Activated CD4-positive, CD25-positive, alpha-beta regulatory T cell treated with anti-CD3 and anti-CD28 coated beads, Interleukin-2, amount 50 U/mL, for 72 hours (primary cell): ENCODE results near the gene GRM4.
"Not testable (repeated sequence)": the region's sequence is repeated elsewhere in the genome, so short reads cannot be mapped to it uniquely, and the experiment has no call there.

ENCODE experiments used
- DNase-seq: peaks from one replicate; pipeline ENCODE4 v3.0.0; 2021

The GRM4 gene

DNA sequence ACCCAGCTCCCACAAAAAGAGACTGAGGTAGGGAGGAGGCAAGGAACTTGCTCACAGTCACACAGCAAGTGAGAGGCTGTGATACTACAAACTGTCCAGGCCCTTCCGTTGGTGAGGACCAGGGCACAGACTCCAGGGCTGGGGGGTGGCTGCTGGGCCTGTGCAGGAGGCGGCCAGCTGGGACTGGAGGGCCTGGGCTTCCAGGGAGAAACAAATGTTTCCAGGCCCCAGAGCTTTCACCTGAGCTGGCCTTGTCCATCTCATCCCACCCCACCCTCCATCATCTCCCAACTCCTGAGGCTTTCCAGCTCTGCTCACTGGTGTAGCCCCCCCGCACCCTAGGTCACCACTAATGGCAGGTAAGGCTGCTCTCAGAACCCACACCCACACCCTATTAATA, 86.0 kb downstream of the GRM4 start:
- no peak for DNase-seq

DNA sequence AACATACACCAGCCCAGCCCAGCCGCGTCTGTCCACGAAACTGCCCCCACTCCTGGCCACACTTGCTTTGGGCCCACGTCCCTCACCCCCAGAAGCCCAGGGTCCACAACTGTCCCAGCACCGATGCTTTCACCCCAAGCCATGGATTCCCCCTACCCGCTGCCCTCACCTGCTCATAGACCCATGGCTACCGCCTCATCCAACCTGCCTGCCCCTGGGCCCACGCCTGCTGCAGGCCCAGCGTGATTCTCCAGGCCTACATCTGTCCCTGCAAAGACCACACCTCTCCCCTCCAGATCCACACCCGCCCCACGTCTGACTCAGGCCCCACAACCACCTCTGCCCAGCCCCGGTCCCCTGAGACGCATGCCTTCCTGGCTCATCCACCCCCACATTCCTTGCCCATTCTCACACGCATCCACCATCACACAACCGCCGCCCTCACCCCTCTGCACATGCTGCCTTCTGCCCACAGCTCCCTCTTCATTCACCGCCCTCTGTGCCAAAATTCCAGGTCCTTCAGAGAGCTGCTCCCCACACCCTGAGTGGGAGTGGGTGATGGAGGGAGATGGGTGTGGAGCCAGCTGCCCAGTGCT, 86.7 kb downstream of the GRM4 start:
- DNase-seq: no peak

DNA sequence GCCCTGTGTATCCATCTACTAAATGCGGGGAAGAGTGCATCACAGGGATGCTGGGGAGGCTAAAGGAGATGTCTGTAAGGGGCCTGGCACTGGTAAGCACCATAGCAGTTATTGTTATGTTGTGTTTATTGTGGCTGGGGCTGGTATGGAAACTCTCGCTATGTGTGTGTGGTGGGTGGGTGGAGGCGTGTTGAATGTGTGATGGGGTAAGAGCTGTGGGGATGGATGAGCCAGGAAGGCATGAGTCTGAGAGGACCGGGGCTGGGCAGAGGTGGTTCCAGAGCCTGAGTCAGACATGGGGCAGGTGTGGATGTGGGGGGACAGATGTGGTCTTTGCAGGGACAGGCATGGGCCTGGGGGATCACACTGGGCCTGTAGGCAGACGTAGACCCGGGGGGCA, 88.1 kb downstream of the GRM4 start:
- DNase-seq: no peak

DNA sequence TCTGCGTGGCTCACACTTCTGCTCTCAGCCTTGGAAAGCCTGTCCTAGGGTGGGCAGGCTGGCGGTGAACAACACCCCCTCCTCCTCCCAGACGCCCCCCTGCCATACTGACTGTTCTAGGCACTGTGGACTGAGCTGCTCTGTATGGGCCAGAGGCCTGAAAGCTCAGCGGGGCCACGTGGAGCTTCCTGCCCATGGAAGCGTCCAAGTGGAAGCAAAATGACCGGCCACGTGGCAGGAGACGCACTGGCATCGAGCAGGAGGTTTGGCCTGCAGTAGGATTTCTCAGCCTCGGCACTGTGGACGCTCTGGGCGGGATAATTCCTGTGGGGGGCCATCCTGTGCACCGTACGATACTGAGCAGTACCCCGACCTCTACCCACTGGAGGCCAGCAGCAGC, 88.7 kb downstream of the GRM4 start:
- no peak for DNase-seq

DNA sequence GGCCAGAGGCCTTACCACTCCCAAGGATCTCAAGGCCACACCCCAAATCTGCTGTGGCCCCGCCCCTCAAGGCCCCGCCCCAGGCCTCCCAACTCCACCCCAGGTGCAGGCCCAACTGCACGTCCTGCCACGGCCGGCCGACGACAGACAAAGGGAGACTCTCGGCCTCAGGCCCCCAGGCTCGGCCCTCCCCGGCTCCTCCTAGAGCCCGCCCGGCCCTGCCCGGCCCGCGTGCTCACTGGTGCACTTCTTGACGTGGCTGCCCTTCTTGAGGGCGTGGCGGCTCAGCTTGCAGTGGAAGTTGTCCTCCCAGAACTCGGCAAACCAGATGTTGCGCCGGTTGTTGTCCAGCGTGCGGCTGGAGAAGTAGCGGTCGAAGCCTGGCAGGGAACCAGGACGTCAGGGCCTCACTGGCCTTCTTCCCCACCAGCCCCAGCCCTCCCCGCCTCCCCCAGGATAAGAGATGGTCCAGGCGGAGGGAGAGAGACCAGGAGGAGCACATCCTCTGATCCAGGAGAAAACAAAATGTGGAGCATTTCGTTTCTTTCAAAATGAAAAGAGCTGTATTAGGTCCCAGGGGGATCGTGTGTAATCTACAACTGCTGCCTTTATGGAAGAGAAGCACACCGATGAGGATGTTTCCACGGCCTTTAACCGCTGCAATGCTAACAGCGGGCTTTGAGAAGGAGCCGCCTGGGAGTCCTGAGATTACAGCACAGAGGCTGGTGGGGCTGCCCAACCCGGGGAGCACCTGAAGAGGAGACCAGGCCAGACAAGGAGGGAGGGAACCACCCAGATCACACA, 89.4 kb downstream of the GRM4 start:
- no peak for DNase-seq

DNA sequence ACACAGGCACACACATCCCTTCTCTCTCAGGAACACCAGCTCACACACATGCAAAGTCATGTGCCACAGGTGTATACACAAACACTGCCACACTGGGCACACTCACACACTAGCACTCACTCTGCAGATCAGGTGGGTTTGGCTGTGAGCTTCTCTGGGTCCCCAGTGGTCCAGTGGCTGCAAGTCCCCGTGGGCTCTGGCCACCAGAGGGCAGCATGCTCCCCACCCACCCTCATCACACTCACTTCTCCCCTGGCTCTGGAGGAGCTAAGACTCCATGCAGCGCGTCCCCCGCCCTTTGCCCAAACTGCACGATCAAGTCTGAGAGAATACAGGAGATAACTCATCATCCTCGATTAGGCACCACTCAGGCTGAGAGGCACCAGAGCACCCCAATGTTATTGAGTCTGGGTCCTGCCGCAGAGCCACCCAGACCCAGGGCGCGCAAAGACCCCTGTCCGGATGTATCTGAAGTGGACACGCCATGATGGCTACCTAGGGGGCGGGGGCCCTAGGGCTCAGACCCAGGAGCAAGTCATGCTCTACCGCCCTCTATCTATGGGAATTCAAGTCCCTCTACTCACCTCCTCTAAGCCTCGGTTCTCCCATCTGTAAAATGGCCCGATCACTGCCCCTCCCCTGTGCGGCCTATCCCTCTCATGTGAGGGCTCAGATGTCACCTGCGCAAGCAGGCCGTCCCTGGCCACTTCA, 90.5 kb downstream of the GRM4 start:
- peak; percentile 67 for DNase-seq

DNA sequence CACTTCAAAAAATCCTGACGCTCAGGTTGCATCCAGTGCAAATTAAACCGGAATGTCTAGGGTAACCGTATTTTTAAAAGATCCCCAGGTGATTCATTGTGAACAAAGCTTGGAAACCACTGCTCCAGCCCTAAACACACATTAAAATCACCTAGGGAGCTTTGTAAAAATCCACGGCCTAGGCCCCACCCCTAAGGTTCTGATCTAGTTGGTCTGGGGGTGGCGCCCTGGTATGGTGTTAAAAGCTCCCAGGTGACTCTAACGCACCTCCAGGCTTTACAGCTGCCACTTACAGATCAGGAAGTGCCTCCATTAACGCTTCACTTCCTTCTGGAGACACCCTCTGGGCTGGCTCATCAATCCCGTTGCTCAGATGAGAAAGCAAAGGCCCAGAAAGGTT, 92.2 kb downstream of the GRM4 start:
- DNase-seq: no peak

DNA sequence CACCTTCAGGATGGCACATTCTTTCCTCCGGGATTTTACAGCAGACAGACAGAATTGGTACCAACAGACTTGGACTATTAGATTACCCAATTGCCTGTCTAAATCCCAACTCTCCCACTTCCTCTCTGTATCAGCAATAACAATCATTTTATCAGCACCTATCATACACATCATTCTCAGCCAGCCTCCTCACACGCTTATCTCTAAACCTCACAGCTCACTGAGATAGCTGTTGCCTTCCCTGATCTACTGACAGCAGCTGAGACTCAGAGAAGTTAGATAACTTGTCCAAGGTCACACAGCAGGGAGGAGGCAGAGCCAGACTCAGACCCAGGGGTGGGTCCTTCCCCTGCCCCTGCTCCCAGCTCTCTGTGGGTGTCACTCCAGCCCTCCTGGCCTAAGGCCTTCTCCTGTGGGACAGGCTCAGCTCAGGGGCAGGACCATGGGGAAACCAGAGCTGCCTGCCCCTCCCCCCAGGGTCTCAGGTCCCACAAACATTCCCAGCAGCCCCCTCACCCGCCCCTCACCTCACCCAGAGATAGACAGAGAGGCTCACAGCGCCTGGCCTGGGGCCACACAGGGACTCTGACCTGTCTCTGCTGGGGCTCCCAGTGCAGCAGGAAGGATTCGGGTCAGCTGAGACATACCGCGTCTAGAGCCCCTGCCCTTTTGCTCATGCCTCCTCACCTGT, 92.8 kb downstream of the GRM4 start:
- DNase-seq: no peak

DNA sequence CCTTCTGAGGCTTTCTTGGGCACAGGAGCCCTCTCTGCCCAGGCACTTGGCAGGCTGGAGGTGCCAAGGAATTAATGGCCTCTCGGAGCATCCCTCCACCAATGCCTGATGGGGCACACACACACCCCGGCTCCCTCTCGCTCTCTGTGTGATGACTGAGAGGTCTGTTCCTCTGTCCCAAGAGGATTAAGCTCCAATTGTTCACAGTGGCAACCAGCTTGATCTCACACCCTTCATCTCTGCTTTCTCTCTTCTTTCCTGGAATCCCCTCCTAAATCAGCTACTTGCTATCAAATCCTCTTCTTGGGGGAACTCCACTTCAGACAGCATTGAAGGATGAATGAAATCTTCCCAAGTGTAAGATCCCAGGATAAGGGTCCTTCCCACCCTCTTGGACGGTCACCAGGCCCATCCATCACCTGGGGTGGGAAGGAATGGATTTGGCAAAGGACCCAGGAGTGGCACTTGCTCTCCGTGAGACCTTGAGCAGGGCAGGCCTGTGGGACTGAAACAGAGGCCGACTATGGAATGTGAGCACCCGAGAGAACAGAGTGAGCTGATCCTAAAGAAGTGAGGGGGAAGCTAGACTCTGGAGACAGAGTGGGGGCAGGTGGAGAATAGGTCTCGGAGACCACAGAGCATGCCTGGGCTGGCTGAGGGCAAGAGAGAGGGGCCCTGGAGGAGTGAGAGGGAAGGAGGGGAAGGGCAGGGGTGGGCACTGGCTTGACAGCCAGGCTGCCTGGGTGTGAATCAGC, 93.6 kb downstream of the GRM4 start:
- DNase-seq: no peak

DNA sequence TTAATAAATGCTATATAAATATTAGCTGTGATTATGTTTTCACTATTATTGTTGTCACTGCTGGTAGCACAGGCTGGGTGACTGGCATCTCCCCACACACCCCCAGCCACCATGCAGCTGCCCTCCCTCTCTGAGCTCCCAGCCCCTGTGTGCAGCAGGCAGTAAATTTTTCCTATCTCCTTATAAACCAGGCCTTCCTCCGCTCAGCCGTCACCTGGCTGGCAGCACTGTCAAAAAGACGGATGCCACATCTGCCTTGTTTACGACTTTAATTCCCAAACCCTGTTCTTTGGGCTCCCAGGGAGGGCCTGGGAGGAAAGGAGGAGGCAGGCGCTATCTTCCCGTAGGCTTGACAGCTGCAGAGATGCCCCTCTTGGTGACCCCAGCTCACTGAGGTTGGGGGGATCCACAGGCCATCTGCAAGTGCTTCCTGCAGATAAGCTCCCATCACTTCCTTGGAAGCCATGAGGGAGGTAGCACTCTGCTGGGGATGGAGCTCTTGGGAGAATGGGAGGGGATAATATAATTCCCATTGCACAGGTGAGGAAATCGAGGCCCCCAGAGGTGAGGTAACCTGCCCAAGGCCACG, 94.5 kb downstream of the GRM4 start:
- DNase-seq: no peak

DNA sequence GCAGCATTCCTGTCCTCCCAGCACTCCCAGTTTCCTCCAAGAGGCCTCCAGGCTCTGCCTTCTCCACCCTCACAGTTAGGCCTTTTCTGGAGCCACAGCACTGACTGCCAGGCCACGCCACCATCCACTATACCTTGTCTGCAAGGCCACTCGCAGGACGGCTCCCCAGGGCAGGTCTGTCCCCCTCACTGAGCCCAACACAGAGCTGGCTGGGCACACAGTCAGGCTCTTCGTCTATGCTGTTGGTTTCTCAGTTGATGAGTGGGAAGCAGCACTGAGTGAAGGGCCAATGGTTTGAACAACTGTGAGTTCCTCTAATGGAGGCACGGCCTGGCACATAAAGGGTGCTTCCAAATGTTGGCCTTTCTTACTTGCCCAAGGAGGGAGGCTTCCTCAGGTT, 95.2 kb downstream of the GRM4 start:
- no peak for DNase-seq

DNA sequence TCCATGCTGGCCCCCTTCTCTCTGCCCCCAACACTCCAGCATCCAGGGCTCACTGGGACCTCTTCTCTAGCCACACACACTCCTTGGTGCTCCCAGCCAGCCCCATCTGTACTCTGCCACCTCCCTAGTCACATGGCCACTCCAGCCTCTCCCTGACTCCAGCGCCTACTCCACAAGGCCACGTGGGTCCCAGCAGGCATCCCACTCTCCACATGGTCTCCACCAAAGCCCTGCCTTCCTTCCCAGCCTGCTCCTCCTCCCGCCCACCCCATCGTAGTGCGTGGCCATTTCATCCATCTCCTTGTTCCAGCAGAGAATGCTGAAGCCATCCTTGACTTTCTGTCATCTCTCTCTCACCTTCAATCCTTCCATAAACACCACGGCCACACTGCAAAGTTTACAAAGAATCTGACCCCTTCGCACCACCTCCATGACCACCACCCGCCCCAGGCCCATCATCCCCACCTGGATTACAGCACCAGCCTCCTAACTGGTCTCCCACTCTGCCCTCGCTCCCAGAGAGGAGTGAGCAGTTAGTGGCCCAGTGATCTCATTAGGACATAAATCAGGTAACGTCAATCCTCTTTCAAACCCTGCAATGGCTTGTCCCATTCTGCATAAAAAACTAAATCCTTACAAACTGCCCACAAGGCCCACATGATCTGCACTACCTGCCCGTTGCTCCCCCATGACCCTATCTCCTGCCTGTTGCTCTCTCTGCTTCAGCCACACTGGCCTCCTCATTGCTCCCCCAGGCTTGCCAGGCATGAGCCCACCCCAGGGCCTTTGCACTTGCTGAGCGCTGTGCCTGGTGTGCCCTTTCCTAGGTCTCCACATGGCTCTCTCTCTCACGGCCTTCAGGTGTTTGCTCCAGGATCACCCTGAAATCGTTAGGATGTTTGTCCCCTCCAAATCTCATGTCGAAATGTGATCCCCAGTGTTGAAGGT, 96.2 kb downstream of the GRM4 start:
- no peak for DNase-seq

DNA sequence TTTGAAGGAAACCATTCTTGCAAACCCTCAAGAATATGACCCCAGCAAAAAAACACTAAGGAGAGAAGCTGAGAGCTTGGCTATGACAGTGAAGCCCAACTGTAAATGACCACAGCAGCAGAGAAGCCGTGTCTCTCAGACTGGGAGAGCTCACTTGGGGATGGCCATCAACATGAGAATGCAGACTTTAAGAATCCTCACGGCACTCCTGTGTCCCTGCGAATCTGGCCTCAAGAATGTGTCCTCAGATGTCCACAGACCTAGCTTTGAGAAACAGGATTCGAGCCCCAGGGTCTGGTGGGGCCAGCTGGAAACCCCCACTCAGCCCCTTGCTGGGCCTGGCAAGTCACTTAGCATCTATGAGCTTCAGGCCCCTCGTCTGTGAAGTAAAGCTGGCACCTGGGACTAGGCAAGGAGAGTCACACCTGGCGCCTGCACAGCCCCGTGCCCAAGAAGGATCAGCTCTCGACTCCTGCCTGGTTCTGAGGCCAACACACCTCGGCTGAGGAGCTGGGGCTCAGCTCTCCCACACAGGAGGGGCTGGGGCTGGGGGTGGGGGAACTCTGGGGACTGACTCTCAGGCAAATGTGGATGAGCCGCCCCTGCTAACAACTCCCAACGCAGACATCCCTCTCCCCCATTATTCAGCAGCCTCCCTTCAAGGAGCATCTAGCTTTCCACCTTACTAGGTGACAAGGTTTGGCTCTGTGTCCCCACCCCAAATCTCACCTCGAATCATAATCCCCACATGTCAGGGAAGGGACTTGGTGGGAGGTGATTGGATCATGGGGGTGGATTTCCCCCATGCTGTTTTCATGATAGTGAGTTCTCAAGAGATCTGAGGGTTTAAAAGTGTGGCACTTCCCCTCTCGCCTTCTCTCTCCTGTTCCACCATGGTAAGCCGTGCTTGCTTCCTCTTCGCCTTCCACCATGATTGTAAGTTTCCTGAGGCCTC, 97.7 kb downstream of the GRM4 start:
- DNase-seq: no peak

DNA sequence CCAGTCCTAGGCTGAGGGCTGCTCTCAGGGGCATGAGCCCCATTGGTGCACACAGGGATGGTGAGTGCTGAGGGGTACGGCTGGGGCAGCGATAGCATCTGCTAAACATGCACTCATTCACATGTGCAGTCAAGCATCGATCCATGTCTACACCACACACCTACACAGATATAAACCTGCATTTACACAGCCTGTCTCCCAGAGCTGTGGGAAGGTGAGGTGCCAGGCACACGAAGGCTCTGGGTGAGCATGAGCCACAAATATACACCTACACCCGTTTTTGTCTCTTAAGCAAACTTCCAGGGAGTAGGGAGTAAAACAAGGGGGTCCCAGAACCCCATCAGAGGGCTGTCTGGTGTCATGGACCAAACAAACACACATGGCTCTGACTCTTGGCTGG, 99.3 kb downstream of the GRM4 start:
- DNase-seq: no peak

DNA sequence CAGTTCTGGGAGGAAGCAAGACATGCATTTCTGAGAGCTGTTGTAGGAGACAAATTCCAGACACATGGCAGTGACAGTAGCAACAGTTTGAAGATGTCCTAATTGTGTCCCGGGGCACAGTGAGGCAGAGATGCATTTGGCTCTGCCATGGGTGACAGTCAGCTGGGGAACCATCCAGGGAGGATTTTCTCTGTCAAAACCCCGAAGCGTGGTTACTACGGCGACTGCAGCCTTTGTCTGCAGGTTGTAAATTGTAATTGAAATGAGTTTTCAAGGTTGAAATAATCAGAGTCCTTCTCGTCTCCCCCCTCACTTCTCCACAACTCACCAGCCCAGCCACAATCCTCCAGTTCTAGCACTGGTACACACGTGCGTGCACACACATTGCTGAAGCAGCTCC, 100.1 kb downstream of the GRM4 start:
- DNase-seq: no peak

DNA sequence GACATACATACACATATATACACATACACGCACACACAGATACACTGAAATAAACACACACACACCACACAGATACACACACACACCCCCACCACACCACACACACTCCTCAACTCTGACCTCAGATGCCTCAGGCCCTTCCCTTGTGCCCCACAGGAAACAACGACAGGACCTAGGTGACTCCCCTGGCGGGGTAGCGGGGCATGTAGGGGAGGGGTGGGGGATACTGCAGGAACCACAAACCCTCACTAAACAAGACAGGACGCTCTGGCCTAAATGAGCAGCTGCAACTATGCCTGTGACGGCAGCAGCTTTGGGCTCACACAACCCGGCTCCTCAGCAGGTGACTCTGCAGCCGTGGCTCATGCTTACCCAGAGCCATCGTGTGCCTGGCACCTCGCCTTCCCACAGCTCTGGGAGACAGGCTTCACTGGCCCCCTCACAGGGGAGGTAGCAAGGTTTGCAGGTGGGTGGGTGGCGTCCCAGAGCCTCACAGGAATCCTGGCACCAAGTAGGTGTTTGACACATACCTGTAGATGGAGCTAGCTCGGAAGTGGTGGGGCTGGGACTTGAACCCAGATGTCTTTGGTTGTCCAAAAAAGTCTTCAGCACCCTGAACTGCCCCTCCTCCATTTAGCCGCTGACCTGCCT, 100.8 kb downstream of the GRM4 start:
- no peak for DNase-seq

DNA sequence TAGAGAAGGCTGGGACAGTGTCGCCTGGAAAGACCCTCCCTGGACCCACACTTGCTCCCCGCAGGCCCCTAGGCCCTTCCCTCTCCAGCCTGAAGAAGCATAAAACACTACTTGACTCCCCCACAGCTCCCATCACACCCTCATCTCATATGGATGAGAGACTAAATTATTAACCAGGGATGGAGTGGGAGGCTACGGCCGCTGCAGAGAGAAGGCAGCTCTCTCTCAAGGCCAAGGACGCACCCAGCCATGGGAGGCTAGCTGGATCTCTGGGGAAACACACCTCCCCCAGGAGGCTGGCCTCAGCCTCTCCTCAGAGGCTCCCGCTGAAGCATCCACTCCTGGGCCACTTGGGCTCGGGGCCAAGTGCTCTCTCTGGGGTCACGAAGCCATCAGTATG, 102.5 kb downstream of the GRM4 start:
- DNase-seq: no peak

DNA sequence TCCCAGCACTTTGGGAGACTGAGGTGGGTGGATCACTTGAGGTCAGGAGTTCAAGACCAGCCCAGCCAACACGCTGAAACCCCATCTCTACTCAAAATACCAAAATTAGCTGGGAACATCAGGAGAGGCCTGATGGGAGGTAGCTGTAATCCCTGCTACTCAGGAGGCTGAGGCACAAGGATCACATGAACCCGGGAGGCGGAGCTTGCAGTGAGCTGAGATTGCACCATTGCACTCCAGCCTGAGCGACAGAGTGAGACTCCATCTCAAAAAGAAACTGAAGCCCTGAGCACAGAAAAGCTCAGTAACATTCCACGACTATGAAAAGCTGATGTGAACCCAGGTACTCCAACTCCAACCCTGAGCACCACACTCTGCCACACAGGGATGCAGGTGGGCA, 103.9 kb downstream of the GRM4 start:
- not testable (repeated sequence) for DNase-seq

DNA sequence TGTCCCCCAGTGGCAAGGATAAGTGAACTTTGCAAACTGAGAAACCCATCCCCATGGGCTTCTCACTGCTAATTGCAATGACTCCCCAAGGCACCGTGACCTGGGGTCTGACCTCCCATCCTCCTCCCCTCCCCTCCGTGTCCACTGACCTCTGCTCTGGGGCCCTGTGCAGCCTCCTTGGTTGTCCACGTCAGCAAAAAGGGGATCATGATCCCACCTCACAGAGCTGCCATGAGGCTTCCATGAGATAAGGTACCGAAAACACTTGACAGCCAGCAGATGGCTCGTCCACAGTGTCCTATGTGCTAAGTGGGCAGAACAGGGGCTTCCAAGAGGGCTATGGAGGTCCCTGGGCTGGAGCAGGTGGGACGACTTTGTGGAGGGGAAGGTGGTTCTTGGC, 104.5 kb downstream of the GRM4 start:
- no peak for DNase-seq

DNA sequence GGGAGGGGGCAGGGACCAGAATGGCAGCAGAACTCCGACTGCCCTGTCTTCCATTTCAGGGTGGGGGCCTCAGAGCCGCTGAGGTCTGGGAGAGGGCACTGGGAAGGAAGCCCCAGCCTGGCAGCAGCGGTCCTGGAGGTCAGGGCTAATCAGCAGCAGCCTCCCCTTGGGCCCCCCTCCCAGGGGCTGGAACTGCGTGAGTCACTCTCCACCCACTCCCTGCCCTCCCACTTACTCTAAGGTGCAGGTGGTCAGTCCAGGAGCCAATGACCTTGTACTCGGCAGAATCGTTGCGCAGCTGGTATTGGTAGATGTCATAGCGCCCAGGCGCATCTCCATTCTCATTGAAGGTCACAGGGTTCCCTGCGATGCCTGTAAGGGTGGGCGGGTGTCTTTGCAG, 105.9 kb downstream of the GRM4 start:
- DNase-seq: no peak
